GM19467 (cell line): ENCODE results near the gene MPHOSPH10.
"Not testable (repeated sequence)": the region's sequence is repeated elsewhere in the genome, so short reads cannot be mapped to it uniquely, and the experiment has no call there.

Experiments used
- ATAC-seq: cut with Tn5 transposase; IDR thresholded peaks from one replicate; pipeline ENCODE4 v1.9.1; 2021; ENCODE audit warnings: mild to moderate bottlenecking, moderate library complexity; ENCODE audit not compliant: unreplicated experiment

MPHOSPH10 gene

DNA sequence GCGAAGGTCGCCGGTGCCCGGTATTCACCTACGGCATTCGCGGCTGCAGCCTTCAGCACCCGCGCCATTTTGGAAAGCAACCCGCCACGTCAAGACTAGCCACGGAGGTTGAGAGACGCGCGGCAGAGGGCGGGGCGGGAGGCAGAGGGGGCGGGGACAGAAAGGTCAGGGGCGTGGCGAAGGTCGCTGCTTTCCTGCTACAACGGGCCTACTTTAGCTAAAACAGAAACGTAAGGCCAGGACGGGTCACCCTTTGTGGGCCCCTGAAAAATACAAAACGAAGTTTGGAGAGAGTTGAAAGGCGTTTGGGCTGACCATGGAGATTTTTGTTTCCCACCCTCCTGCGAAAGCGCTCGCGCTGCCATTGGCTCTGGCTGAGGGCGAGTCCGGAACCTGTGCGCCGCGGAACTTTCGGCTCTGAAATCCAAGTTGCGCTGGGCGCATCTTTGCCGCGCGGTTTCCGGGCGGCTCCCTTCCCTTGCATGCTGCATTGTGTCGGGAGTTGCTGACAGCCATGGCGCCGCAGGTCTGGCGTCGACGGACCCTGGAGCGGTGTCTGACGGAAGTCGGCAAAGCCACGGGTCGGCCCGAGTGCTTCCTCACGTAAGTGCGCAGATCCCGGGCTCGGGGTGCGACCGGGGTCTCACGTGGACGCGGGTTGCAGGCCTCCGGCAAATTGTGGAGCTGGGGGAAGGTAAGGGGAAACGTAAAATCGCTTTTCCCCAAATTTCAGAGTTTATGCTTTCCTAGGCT is at the start of gene MPHOSPH10, which contains the start of gene MCEE:
MPHOSPH10 (plus strand) TSS at position 483 of the 753 bp plus-strand sequence; CDS start at position 515, 32 bp downstream.
MCEE (minus strand) TSS at position 78 of the 753 bp plus-strand sequence; CDS start at position 68, 10 bp downstream.
- ATAC-seq, result peak; percentile 92

DNA sequence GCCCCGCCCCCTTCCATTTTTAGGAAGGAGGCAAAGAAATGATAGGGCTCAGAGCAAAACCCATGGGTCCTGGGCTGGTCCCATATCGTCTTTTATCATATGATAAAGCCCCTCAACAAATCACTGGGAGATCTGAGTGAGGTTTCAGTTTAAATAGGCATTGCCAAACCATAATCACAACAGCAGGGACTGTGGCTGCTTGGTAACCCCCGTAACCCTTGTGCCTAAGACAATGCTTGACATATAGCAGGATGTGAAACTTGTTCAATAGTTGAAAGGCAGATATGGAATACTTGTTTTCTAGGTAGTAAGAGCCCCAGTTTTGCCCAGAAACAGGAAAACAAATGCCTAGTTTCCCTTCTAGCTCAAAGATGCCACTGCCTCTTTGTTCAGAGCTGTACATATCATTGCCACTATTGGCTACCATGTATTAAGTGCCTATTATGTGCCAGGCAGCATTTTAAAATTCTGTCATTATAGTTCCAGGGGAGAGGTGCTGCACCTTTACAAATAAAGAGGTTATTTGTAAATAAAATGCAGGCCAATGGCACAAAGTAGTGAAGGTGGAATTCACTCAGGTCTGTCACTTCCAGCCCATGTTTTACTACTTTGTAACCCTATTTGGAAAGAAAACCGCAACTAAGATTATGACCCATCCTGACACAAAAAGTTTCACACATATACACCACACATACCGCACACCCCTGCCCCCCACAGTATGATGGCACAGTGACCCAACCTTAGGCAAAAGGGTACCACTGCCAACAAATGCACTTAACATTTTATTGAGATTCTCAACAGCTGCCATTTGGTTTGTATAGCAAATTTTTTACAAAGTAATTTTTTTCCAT is 47.8 kb upstream of the MPHOSPH10 start:
- no peak for ATAC-seq

DNA sequence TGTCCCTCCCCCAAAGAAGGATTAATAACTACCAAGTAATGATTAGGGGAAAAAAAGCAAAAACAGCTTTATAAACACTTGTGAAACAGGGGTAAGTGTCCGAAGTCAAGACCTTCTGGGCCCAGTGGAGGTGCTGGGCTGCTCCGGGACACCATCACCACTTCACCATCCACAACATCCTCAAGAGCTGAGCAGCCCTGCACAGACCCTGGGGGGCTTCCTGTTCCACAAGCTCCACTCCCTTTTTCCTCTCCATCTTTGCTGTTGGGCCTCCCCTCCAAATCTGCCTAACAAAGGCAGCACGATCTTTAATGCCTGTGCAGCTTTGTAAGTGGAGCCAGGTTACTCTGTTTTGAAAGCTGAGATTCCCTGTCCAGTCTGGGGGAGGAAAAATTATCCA is 47.1 kb upstream of the MPHOSPH10 start:
- ATAC-seq, result not testable (repeated sequence)

DNA sequence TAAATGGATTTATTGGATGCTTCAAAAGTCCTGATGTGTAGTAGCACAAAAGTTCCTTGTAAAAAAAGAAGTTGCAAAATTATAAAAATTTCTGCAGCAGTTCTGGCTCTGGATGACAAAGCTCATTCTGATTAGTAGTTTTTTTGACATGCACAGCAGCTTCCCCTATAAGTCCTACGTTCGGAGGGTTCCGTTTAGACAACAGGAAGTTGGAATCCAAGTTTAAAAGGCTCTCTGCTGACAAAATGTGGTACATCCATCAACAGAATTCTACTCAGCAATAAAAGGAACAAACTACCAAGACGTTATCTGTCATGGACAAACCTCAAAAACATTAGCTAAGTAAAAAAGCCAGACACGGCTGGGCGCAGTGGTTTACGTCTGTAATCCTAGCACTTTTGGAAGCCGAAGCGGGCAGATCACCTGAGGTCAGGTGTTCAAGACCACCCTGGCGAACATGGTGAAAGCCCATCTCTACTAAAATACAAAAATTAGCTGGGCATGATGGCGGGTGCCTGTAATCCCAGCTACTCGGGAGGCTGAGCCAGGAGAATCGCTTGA is 46.6 kb upstream of the MPHOSPH10 start:
- not testable (repeated sequence) for ATAC-seq

- ATAC-seq, result not testable (repeated sequence)
Measured at GRCh38 chr2:71085325-71086003, 45.0 kb upstream of the MPHOSPH10 start.

GRCh38 chr2:71089475-71089874 is 41.0 kb upstream of the MPHOSPH10 start:
- ATAC-seq, result not testable (repeated sequence)

DNA sequence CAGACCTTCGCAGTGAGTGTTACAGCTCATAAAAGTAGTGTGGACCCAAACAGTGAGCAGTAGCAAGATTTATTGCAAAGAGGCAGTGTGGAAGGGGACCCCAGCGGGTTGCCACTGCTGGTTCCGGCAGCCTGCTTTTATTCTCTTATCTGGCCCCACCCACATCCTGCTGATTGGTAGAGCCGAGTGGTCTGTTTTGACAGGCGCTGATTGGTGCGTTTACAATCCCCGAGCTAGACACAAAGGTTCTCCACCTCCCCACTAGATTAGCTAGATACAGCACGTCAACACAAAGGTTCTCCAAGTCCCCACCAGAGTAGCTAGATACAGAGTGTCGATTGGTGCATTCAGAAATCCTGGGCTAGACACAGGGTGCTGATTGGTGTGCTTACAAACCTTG is 38.6 kb upstream of the MPHOSPH10 start:
- not testable (repeated sequence) for ATAC-seq

DNA sequence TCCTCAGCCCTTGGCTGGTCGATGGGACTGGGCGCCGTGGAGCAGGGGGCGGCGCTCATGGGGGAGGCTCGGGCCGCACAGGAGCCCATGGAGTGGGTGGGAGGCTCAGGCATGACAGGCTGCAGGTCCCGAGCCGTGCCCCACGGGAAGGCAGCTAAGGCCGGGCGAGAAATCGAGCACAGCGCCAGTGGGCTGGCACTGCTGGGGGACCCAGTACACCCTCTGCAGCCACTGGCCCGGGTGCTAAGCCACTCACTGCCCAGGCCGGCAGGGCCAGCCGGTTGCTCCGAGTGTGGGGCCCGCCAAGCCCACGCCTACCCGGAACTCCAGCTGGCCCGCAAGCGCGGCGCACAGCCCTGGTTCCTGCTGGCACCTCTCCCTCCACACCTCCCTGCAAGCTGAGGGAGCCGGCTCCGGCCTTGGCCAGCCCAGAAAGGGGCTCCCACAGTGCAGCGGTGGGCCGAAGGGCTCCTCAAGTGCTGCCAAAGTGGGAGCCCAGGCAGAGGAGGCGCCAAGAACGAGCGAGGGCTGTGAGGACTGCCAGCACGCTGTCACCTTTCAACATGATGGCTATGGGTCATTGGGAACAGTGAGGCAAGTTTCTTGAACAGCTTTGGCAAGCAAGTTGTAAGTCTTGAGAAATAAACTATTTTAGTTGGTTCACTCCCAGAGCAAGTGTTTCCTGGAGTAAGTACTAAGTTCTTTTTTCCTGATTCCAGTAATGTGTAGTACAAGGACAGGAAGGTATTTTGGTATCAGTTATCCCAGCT is 37.8 kb upstream of the MPHOSPH10 start:
- ATAC-seq, result not testable (repeated sequence)

- peak; percentile 54 for ATAC-seq
Measured at GRCh38 chr2:71100195-71100964, 30.1 kb upstream of the MPHOSPH10 start.

GRCh38 chr2:71101656-71102055 is 28.8 kb upstream of the MPHOSPH10 start:
- no peak for ATAC-seq

GRCh38 chr2:71102981-71103681 is 27.3 kb upstream of the MPHOSPH10 start:
- no peak for ATAC-seq

GRCh38 chr2:71103809-71104208 is 26.6 kb upstream of the MPHOSPH10 start:
- no peak for ATAC-seq

DNA sequence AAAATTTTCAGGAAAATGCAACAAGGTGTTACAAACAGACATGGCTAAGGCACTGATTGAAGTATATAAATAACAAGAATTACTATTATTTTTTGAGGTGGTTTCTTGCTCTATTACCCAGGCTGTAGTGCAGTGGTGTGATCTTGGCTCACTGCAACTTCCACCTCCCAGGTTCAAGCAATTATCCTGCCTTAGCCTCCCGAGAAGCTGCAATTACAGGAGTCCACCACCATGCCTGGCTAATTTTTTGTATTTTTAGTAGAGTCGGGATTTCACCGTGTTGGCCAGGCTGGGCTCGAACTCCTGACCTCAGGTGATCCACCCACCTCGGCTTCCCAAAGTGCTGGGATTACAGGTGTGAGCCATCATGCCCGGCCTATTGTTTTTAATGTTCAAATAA is 24.0 kb upstream of the MPHOSPH10 start:
- not testable (repeated sequence) for ATAC-seq

GRCh38 chr2:71108091-71108490 is 22.3 kb upstream of the MPHOSPH10 start:
- ATAC-seq, result no peak

GRCh38 chr2:71113843-71114242 is 16.6 kb upstream of the MPHOSPH10 start:
- ATAC-seq, result no peak

DNA sequence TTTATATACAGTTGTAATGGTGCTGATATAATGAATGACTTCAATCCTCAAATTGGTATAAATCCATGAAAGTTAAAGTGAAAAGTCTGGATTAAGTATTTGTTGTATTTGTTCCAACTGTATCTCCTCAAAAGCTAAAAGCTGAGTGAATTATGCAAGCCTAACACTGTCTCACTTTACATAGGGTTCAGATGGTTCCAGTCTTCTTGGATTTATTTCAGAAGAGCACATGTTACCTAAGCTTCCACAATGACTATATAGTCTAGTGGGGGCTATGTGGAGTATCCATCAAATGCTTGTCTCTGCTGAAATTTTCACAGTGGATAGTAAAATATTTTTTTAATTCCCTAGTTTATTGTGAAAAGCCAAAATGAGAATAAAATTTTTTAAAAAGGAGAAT is 13.4 kb upstream of the MPHOSPH10 start:
- no peak for ATAC-seq

DNA sequence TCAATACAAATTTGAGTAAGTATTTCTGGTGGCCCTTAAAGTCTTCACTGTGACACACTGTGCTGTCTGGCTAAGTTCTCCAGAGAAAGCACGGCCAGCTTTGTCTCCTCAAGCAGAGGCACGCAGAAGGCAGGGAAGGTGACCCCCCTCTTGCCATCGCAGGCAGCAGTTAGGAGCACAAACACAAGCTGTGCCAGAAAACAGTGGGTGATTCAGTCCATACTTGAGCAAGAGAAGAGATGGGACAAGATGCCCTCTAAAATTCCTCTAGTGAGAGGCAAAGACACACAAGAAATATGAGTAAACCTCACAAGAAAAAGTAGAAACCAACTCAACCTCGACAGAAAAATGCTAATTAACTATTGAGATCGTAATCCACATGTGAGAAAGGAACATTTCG is 10.2 kb upstream of the MPHOSPH10 start:
- no peak for ATAC-seq

GRCh38 chr2:71121479-71121878 is 9.0 kb upstream of the MPHOSPH10 start:
- no peak for ATAC-seq
